HG02642 (cell line): ENCODE data around the gene NUP107.

ENCODE experiments used
- ATAC-seq: cut with Tn5 transposase; IDR thresholded peaks from one replicate; pipeline ENCODE4 v1.9.1; 2021; ENCODE audit warnings: mild to moderate bottlenecking; ENCODE audit not compliant: unreplicated experiment, poor library complexity

Gene NUP107

DNA sequence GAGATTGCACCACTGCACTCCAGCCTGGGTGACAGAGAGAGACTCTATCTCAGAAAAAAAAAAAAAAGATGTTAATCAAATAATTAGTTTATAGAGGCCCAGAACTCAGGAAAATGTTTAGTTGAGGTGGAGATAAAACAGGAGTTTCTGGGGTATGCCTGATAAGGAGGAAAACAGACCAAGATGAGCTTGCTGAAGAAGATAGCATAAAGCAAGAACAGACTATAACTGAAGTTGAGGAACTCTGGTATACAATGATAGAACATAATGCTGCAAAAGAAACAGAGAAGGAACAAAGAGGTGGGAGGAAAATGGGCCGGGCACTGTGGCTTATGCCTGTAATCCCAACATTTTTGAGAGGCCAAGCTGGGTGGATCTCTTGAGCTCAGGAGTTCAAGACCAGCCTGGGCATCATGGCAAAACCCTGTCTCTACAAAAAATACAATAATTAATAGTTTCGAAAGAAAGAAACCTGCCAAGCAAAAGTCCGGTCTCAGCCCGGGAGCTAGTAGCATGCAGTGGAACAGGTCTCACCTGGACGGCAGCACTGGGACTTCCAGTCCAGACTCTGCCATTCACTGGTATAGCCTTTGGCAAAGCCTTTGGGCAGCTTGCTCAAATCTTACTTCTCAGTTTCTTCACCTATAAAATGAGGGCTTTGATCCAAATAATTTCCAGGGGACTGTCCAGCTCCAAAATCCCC is 84.6 kb downstream of the NUP107 start:
- no peak for ATAC-seq

DNA sequence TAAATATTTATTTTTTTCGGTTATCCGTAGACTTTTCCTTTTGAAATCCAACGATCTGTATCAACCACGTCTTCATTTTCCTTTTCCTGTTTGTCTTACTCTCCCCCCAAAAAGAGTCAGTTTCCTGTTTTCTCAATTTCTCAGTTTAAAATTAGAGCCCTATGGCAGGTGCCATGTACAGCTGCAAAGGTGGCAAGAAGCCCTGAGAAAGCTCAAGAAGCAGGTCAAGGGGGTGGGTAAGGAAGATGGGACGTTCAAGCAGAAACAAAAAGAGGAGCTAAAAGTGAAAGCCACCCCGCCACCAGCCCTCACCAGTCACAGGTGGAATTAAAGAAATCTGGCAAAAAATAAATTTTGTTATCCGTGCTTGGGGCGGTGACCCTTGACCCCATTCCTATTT is 85.9 kb downstream of the NUP107 start:
- ATAC-seq, result peak; percentile 84

DNA sequence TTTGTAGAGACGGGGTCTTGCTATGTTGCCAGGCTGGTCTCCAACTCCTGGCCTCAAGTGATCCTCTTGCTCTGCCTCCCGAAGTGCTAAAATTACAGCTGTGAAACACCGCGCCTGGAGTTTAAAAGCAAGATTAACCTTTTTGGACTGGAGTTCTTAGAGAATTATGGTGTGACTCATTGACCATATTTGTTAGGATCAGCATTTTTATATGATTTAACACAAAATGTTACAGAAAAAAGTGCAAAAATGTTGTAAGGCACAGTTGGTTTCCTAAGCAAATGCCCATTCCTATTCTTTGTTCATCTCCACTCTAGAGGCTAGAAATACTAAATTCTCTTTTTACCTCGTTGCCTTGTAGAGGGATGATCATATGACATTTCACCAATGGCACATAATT is 86.8 kb downstream of the NUP107 start:
- ATAC-seq, result no peak

DNA sequence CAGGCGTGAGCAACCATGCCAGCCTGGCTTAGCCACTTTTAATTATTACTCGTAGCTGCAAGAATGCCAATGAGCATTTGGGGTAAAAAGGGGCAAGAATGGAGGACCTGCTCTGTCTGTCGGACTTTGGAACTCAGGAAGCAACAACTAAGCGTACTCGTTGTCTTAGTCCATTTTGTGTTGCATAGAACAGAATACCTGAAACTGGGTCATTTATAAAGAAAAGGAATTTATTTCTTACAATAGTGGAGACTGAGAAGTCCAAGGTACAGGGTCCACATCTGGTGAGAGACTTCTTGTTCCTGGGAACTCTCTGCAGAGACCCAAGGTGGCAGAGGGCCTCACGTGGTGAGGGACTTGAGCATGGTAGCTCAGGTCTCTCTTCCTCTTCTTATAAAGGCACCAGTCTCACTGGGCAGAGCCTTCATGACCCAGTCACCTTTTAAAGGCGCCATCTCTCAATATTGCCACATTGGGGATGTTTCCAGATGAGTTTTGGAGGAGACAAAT is 88.4 kb downstream of the NUP107 start:
- no peak for ATAC-seq

DNA sequence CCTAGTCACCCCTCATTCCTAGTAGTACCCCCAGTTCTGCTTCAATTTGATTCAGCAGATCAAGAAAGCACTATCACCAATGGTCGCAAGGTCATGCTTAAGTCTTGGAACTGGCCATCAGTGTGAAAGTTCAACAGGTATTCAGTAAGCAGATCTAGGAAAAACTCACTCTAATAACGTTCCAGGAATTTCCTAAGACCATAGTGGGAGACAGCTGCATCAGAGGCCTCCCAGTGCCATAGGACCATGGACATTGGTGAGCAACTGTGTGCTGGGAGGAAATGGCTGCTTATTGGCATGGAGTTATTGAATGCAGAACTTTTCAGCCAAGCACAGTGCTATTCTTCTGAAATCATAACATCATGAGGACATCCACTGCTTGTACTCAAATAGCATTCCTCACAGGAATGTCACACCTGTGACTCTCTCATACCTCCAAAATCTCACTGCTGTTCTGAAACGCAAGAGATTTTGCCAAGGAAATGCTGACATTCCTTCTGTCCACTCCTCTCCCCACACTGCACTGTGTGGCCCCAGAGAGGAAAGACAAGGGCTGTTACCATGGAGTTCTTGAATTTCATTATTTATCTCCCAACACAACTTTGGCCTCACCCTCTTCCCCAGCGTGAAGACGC is 90.3 kb downstream of the NUP107 start:
- ATAC-seq, result no peak

DNA sequence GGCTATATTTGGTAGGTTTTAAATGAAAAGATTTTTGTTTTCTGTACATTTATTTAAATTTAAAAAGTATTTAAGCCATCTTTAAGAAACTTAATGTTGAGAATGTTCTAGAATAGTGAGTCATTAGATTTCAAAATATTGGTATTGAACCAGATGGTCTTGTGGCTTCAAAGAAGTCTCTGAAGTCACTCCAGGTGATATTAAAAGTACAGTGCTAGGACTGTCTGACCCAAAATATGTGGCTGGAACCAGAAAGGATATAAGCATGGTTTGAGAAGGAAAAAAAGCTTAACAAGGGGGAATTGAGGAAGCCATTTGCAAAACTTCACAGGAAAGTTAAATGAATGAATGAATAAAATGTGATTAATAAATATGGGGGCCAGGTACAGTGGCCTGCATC is 92.5 kb downstream of the NUP107 start:
- ATAC-seq, result no peak

DNA sequence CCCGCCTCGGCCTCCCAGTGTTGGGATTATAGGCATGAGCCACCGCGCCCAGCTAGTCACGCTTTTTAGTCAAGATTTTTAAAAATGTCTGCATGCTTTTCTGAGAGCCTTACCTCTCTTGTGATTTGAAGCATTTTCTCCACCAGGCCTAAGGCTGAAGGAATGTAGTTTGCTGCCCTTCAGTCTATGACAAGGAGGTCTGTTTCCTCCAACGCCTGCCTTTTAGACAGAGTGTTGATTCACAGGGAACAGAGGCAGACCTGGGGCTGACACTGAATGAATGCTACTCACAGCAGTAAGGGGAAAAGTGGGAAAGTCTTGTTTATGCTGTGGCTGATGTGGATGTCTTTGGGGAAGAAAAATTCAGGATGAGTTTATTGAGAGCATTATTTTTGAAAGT is 94.0 kb downstream of the NUP107 start:
- ATAC-seq, result no peak

DNA sequence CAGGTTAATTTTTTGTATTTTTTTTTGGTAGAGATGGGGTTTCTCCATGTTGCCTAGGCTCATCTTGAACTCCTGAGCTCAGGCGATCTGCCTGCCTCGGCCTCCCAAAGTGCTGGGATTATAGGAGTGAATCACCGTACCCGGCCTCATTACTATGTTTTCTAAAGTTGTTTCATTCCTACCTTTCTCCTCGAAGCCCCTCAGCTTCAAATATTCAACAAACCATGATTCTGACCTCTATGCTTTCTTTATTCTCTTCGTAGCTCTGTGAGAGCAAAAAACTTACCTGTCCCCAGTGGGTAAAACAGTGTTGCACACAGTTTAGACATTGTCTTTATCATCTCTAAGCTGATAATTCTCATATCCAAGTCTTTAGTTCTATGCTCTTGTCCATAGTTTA is 95.0 kb downstream of the NUP107 start:
- ATAC-seq, result no peak

DNA sequence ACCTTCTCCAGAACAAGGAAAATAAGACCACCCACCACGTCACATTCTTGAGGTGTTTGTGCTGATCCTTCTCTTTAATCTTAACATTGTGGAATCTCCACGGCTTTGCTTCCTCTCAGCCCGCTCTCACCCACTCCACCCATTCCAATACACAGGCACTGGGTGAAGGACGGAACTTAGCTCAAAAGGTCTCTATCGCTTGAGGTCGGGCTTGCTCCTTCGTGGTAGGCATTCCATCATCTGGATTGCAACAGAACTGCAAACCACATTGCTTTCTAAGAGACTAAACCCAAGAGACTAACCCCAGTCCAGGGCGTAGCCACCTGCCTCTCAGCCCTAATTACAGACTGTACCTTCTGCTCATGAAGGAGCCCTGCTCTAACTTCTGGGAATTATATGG is 97.2 kb downstream of the NUP107 start:
- no peak for ATAC-seq

DNA sequence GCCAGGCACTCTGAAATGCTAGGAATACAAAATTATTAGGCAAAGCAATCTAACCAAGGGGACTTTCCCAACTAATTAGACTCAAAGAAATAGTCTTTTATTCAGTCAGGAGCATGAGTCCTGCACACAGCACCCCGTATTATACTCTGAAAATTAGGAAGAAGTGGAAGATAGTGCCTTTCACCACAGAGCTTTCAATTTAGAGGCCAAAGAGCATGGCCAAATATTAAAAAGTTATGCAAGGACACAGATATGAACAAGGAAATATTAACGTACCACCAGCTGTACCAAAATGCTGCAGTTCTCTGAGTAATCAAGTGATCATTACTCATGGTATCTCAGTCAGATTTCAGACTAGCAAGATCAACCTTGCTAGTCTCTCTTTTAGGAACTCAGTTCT is 98.6 kb downstream of the NUP107 start:
- no peak for ATAC-seq

DNA sequence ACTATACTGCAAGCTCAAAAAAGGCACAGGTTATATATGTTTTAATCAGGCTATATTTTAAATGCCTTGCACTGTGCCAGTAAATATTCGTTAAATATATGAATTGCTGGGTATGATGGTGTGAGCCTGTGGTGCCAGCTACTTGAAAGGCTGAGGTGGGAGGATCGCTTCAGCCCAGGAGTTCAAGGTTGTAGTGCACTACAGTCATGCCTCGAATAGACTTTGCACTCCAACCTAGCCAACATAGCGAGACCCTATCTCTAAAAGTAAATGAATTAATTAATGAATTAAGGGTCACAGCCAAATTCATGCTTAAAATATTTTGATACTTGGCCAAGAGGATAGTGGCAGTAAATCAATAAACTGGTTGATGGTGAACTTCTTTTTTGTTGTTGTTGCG is 99.0 kb downstream of the NUP107 start:
- ATAC-seq, result no peak

DNA sequence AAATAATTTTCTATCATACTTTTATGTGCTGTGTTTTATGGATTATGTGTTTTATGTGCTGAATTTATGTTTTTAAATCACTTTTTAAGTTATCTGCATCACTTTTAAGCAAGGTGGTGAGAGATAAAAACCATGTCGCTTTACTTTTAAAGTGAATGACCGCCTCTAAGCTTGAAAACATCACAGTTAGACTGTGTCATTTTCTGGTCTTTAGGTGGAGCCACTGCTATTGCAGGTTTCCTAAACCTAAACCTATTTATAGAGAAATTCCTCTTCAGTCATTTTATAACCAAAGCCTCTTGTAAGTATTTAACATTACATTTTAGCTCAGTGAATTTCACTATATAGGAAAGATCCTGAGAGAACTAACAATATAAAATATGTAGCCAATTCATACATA is 100.2 kb downstream of the NUP107 start:
- no peak for ATAC-seq

DNA sequence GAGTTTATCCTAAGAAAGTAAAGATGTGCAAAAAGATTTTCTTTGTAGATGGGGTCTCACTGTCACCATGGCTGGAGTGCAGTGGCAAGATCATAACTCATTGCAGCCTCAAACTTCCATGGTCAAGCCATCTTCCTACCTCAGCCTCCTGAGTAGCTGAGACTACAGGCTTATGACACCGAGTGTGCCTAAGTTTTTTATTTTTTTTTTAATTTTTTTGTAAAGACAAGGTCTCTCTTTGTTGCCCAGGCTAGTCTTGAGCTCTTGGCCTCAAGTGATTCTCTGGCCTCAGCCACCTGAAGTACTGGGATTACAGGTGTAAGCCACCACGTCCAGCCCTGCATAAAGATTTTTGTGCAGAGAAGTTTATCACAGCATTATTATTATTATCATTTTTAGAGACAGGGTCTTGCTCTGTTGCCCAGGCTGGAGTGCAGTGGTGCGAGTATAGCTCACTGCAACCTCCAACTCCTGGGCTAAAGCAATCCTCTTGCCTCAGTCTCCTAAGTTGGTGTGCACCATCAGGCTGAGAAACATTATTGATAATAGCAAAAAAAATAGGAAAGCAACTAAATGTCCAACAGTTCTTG is 101.9 kb downstream of the NUP107 start:
- no peak for ATAC-seq

DNA sequence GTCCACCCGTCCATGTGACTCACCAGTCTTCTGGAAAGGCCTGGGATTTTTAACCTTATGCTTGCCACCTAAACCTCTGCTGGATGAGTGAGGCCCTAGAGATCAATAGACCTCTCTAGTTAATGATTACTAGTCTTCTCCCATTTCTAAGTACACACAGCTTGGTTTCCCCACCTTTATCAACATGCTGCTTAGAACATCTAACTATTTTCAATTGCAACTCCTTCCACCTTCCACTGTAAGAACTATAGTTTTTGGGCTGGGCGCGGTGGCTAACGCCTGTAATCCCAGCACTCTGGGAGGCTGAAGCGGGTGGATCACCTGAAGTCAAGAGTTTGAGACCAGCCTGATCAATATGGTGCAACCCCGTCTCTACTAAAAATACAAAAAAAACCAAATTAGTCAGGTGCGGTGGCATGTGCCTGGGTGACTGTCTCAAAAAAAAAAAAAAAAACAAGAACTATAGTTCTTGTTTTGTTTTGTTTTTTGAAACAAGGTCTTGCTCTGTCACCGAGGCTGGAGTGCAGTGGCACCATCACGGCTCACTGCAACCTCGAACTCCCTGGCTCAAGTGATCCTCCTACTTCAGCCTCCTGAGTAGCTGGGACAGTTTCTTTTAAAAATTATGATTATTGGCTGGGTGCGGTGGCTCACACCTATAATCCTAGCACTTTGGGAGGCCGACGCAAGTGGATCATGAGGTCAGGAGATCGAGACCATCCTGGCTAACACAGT is 102.5 kb downstream of the NUP107 start:
- no peak for ATAC-seq

DNA sequence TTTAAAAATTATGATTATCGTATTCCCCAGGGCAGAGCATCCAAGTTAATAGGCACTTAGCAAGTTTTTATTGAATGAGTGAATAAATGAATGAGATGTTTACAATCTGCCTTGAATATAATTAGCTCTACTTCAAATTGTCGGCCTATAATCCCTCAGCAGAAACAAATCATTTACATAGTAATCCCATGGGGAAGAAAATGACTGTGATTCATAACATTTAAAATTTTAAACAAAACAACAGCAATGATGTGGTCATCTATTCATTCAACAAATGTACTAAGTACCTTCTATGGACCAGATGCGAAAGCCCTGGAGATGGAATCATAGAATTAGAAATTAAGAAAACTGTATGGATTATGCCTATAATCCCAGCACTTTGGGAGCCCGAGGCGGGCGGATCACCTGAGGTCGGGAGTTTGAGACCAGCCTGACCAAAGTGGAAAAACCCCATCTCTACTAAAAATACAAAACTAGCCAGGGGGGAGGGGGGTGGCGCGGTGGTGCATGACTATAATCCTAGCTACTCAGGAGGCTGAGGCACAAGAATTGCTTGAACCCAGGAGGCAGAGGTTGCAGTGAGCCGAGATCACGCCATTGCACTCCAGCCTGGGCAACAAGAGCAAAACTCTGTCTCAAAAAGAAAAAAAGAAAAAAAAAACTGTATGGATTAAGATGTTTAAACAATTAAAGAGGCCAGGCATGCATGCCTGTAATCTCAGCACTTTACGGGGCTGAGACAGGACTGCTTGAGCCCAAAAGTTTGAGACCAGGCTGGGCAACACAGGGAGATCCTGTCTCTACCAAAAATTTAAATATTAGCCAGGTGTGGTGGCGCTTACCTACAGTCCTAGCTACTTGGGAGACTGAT is 103.5 kb downstream of the NUP107 start:
- no peak for ATAC-seq

DNA sequence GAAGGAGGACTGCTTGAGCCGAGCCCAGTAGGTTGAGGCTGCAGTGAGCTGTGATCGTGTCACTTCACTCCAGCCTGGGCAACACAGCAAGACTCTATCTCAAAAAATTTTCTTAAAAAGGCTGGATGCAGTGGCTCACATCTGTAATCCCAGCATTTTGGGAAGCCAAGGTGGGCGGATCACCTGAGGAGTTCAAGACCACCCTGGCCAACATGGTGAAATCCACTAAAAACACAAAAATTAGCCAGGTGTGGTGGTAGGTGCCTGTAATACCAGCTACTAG is 104.1 kb downstream of the NUP107 start:
- no peak for ATAC-seq

DNA sequence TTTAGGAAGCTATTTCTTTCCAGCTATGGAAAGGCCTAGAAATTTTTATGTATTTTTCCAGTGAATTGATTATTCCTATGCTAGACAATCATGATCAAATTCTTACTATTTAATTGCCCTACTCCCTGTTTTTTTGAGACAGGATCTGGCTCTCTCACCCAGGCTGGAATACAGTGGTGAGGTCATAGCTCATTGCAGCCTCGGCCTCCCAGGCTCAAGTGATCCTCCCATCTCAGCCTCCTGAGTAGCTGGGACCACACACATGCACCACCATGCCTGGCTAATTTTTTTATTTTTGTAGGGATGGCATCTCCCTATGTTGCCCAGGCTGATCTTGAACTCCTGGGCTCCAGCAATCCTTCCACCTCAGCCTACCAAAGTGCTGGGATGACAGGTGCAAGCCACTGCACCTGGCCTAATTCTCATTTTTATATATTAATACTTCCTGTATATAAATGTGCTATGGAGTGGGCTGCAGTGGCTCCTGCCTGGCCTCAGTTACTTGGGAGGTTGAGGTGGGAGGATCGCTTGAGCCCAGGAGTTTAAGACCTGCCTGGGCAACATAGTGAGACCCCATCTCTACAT is 105.2 kb downstream of the NUP107 start:
- ATAC-seq, result no peak

DNA sequence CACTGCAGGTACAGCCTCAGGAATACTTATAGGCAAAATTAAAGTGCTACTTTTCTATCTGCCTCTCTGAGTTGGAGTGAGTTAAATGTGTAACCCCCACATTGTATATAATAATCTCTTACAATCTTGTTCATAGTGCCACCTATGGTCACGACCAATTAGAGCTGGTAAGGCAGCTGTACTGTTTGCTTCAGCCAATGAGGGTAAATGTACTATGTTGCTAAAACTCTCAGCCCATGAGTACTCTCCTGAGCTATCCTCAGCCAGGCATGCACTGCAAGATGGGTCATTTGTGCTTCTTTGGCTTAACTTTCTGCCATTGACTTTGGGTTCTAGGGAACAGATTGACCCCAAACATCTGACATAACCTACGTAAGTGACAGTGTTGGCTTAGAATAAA is 106.2 kb downstream of the NUP107 start:
- peak; percentile 93 for ATAC-seq

DNA sequence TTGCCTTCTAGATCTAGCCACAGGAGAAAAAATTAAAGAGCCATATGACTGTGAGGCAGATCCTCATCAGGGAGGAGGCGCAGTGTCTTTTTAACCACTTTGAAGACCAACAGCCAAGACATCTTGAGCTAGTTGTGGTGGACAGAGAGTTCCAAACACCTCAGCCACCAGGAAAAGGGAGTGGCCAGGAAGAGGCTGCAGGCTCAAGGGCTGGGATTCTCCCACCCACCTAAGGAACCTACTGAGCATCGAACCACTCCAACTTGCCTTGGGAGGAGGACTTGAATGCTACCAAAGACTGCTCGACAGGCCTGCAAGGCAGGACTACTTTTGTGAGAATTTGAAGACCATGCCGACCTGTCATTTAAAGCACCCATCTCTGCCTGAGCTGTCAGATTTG is 106.7 kb downstream of the NUP107 start:
- peak; percentile 16 for ATAC-seq
